K562 (cell line): ENCODE measurements around the gene POR. TPM values are rescaled to one million over a fixed set of nuclear protein-coding genes. Genes with fewer than 3 reads are reported as not detected.

ENCODE experiments used
- ARID1B ChIP-seq: fragments of 450-650 bp; IDR thresholded peaks from 2 replicates; pipeline ENCODE4 v1.6.1; 2016; ENCODE audit warnings: antibody characterized with exemption, mild to moderate bottlenecking, inconsistent platforms
- ATF7 ChIP-seq: fragments of 450-650 bp; IDR thresholded peaks from 2 replicates; pipeline ENCODE4 v1.7.1; 2014; ENCODE audit warnings: mild to moderate bottlenecking, moderate library complexity
- CBX1 ChIP-seq: sonication (generic); IDR thresholded peaks from 2 replicates; pipeline ENCODE4 v1.6.1; 2016; ENCODE audit warnings: antibody characterized with exemption, low read depth, mild to moderate bottlenecking
- CREM ChIP-seq: IDR thresholded peaks from 2 replicates; pipeline ENCODE4 v1.6.1; 2014; ENCODE audit warnings: antibody characterized with exemption, low read depth
- DPF2 ChIP-seq: fragments of 450-650 bp; IDR thresholded peaks from 2 replicates; pipeline ENCODE4 v1.6.1; 2016
- ELF4 ChIP-seq: fragments of 450-650 bp; formaldehyde crosslinking; IDR thresholded peaks from 2 replicates; pipeline ENCODE4 v1.4.0; 2022; ENCODE audit warnings: missing genetic modification characterization
- PHF20 ChIP-seq: fragments of 450-650 bp; IDR thresholded peaks from 2 replicates; pipeline ENCODE4 v1.6.1; 2018; ENCODE audit not compliant: partially characterized antibody
- PHF21A ChIP-seq: fragments of 450-650 bp; IDR thresholded peaks from 2 replicates; pipeline ENCODE4 v1.6.1; 2017; ENCODE audit warnings: low read depth, borderline replicate concordance
- PHTF2 ChIP-seq: fragments of 250-450 bp; sonication (Bioruptor Pico); IDR thresholded peaks from 2 replicates; pipeline ENCODE4 v1.5.0; 2021; ENCODE audit warnings: mild to moderate bottlenecking
- PTBP1 ChIP-seq: fragments of 200-400 bp; formaldehyde crosslinking; IDR thresholded peaks from 2 replicates; pipeline ENCODE4 v1.6.1; 2017; ENCODE audit warnings: low read depth, low read length
- SRF ChIP-seq, 2 experiments: fragments of 250-450, 450-650 bp in 1 of 2; sonication (Bioruptor Pico) in 1 of 2; sonication (generic) in 1 of 2; formaldehyde crosslinking; IDR thresholded peaks; 2 replicates each; pipeline versions ENCODE4 v1.5.0 to v1.5.1; 2020 to 2022; ENCODE audit warnings: mild to moderate bottlenecking in 1 of 2, missing genetic modification reagents in 1 of 2
- ZC3H11A ChIP-seq: IDR thresholded peaks from 2 replicates; pipeline ENCODE4 v1.6.1; 2012; ENCODE audit warnings: low read depth, low read length, improper control_type of control experiment
- ZNF23 ChIP-seq: fragments of 250-450 bp; sonication (Bioruptor Pico); IDR thresholded peaks from 2 replicates; pipeline ENCODE4 v1.4.0; 2020; ENCODE audit warnings: mild to moderate bottlenecking
- ZNF551 ChIP-seq: fragments of 250-450 bp; sonication (Bioruptor Pico); IDR thresholded peaks from 2 replicates; pipeline ENCODE4 v1.5.0; 2021; ENCODE audit warnings: mild to moderate bottlenecking, moderate library complexity
- polyA plus RNA-seq, 8 experiments: library from polyadenylated mRNA; depleted of rRNA in 4 of 8; stranded (reverse) in 5 of 8; unstranded in 3 of 8; fragments of >200 nt; fragmentation: Nextera tagmentation in 2 of 8; fragmentation: Illumina TruSeq in 1 of 8; extraction: Ambion mirVana in 2 of 8; extraction: Trizol in 1 of 8; gene quantifications; 2 replicates each; pipeline versions ENCODE4 v1.2.1 to v1.2.3, GENCODE V29; 2011 to 2014; ENCODE audit warnings: inconsistent platforms in 1 of 8, missing spikeins in 1 of 8
- total RNA-seq, 7 experiments: library from RNA; depleted of rRNA in 6 of 7; stranded (reverse); fragments of >200 nt in 6 of 7; fragmentation: Illumina TruSeq in 2 of 7; extraction: Trizol in 2 of 7; gene quantifications; 2 replicates each; pipeline versions ENCODE4 v1.2.1 to v1.2.3, GENCODE V29; 2011 to 2021; ENCODE audit warnings: low replicate concordance in 1 of 7
- TF ChIP-seq, protein P1 (sequence below): sonication (generic); formaldehyde crosslinking; IDR thresholded peaks from 2 replicates; pipeline ENCODE4 v1.8.1; 2023; ENCODE audit warnings: mild to moderate bottlenecking, missing genetic modification reagents
- TF ChIP-seq, protein P2 (sequence below), 2 experiments: IDR thresholded peaks in 1 of 2; conservative IDR thresholded peaks in 1 of 2; 2 replicates each; pipeline ENCODE4 v1.6.1; 2016; ENCODE audit warnings: low read depth in 2 of 2, mild to moderate bottlenecking in 1 of 2, missing compliant biosample characterization in 1 of 2, missing genetic modification characterization in 1 of 2, moderate library complexity in 1 of 2
- TF ChIP-seq, protein P3 (sequence below): fragments of 200-800 bp; sonication (Bioruptor generic); IDR thresholded peaks from 2 replicates; pipeline ENCODE4 v1.6.1; 2017; ENCODE audit warnings: missing genetic modification characterization, missing compliant biosample characterization
- TF ChIP-seq, protein P4 (sequence below): fragments of 450-650 bp; IDR thresholded peaks from 2 replicates; pipeline ENCODE4 v1.6.1; 2016; ENCODE audit warnings: missing biosample characterization, missing genetic modification characterization
- TF ChIP-seq, protein P5 (sequence below): sonication (generic); formaldehyde crosslinking; IDR thresholded peaks from 2 replicates; pipeline ENCODE4 v1.8.1; 2023; ENCODE audit warnings: mild to moderate bottlenecking, missing genetic modification reagents

The POR gene
- total and polyA plus RNA-seq, 9 of the 15 experiments (the other 6 are each of a cell fraction or from before 2014, with no cell fraction given), result 4.7 to 142 (median 40.8) TPM

DNA sequence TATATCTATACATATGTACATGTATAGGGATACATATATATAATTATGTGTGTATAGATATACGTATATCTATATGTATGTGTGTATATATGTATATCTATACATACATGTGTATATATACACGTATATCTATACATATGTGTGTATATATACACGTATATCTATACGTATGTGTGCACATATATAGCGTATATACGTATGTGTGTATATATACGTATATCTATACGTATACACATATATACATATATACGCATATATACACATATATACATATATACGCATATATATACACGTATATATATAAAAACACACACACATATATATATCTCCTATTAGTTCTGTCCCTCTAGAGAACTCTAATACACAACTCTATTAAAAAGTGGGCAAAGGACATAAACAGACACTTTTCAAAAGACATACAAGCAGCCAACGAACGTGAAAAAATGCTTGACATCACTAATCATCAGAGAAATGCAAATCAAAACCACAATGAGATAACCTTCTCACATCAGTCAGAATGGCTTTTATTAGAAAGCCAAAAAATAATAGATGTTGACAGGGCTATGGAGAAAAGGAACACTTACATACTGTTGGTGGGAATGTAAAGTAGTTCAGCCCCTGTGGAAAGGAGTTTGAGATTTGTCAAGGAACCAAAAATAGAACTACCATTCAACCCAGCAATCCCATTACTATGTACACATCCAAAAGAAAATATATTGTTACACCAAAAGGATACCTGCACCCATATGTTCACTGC is 101.4 kb downstream of the POR start (continued):
- TF ChIP-seq, protein P1, sequence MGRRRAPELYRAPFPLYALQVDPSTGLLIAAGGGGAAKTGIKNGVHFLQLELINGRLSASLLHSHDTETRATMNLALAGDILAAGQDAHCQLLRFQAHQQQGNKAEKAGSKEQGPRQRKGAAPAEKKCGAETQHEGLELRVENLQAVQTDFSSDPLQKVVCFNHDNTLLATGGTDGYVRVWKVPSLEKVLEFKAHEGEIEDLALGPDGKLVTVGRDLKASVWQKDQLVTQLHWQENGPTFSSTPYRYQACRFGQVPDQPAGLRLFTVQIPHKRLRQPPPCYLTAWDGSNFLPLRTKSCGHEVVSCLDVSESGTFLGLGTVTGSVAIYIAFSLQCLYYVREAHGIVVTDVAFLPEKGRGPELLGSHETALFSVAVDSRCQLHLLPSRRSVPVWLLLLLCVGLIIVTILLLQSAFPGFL (CRISPR knock-in tag), result no peak
- no peak for TF ChIP-seq PHF21A
- TF ChIP-seq CBX1, result no peak
- no peak for TF ChIP-seq DPF2
- no peak for TF ChIP-seq ZC3H11A
- TF ChIP-seq ELF4 (CRISPR knock-in tag), result no peak
- TF ChIP-seq, protein P2, sequence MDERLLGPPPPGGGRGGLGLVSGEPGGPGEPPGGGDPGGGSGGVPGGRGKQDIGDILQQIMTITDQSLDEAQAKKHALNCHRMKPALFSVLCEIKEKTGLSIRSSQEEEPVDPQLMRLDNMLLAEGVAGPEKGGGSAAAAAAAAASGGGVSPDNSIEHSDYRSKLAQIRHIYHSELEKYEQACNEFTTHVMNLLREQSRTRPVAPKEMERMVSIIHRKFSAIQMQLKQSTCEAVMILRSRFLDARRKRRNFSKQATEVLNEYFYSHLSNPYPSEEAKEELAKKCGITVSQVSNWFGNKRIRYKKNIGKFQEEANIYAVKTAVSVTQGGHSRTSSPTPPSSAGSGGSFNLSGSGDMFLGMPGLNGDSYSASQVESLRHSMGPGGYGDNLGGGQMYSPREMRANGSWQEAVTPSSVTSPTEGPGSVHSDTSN (CRISPR knock-in tag; IDR thresholded peaks at IDR 0.05; ENCODE audit: low read depth), result no peak
- TF ChIP-seq, protein P2 (tag; conservative IDR thresholded peaks at IDR 0.05; ENCODE audit: low read depth), result no peak
- TF ChIP-seq ZNF551 (CRISPR knock-in tag), result no peak
- no peak for TF ChIP-seq PTBP1
- TF ChIP-seq ARID1B, result no peak
- TF ChIP-seq, protein P3, sequence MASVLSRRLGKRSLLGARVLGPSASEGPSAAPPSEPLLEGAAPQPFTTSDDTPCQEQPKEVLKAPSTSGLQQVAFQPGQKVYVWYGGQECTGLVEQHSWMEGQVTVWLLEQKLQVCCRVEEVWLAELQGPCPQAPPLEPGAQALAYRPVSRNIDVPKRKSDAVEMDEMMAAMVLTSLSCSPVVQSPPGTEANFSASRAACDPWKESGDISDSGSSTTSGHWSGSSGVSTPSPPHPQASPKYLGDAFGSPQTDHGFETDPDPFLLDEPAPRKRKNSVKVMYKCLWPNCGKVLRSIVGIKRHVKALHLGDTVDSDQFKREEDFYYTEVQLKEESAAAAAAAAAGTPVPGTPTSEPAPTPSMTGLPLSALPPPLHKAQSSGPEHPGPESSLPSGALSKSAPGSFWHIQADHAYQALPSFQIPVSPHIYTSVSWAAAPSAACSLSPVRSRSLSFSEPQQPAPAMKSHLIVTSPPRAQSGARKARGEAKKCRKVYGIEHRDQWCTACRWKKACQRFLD (CRISPR knock-in tag), result no peak
- TF ChIP-seq, protein P4, sequence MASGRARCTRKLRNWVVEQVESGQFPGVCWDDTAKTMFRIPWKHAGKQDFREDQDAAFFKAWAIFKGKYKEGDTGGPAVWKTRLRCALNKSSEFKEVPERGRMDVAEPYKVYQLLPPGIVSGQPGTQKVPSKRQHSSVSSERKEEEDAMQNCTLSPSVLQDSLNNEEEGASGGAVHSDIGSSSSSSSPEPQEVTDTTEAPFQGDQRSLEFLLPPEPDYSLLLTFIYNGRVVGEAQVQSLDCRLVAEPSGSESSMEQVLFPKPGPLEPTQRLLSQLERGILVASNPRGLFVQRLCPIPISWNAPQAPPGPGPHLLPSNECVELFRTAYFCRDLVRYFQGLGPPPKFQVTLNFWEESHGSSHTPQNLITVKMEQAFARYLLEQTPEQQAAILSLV (tag), result no peak
- peak in 1 of 2 experiments; percentile 82; a peak in 1 of 4 replicates for TF ChIP-seq SRF (CRISPR knock-in tag; IDR thresholded peaks at IDR 0.05)
- no peak for TF ChIP-seq ATF7
- no peak for TF ChIP-seq CREM
- no peak for TF ChIP-seq PHF20
- peak; percentile 96 for TF ChIP-seq PHTF2 (CRISPR knock-in tag)
- TF ChIP-seq ZNF23 (CRISPR knock-in tag), result no peak
- TF ChIP-seq, protein P5, sequence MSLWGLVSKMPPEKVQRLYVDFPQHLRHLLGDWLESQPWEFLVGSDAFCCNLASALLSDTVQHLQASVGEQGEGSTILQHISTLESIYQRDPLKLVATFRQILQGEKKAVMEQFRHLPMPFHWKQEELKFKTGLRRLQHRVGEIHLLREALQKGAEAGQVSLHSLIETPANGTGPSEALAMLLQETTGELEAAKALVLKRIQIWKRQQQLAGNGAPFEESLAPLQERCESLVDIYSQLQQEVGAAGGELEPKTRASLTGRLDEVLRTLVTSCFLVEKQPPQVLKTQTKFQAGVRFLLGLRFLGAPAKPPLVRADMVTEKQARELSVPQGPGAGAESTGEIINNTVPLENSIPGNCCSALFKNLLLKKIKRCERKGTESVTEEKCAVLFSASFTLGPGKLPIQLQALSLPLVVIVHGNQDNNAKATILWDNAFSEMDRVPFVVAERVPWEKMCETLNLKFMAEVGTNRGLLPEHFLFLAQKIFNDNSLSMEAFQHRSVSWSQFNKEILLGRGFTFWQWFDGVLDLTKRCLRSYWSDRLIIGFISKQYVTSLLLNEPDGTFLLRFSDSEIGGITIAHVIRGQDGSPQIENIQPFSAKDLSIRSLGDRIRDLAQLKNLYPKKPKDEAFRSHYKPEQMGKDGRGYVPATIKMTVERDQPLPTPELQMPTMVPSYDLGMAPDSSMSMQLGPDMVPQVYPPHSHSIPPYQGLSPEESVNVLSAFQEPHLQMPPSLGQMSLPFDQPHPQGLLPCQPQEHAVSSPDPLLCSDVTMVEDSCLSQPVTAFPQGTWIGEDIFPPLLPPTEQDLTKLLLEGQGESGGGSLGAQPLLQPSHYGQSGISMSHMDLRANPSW (CRISPR knock-in tag), result no peak
